H9 (cell line): ENCODE results near the gene PSMC1. TPM values are rescaled to one million over a fixed set of nuclear protein-coding genes. Genes with fewer than 3 reads are reported as not detected.

Experiments
- DNase-seq: peaks from one replicate; pipeline ENCODE4 v3.0.0-alpha.2; 2017
- H2AFZ ChIP-seq: one replicate; pipeline ENCODE4 v1.6.1; 2013; ENCODE audit warnings: mild to moderate bottlenecking, low read length, control low read depth, moderate library complexity
- H2AK5ac ChIP-seq: 2 replicates; pipeline ENCODE4 v1.6.1; 2013; ENCODE audit warnings: low read length, control low read depth, mixed read lengths; ENCODE audit not compliant: insufficient read length
- H2BK120ac ChIP-seq: one replicate; pipeline ENCODE4 v1.6.1; 2013; ENCODE audit warnings: low read depth, mild to moderate bottlenecking, low read length, control low read depth, inconsistent platforms; ENCODE audit not compliant: poor library complexity, severe bottlenecking
- H2BK12ac ChIP-seq: 2 replicates; pipeline ENCODE4 v1.6.1; 2013; ENCODE audit warnings: low read length, control low read depth, mixed read lengths, low read depth; ENCODE audit not compliant: insufficient read length
- H2BK15ac ChIP-seq: 2 replicates; pipeline ENCODE4 v1.6.1; 2013; ENCODE audit warnings: low read depth, low read length, control low read depth
- H2BK20ac ChIP-seq: one replicate; pipeline ENCODE4 v1.6.1; 2013; ENCODE audit warnings: low read depth, mild to moderate bottlenecking, low read length, control low read depth, inconsistent platforms; ENCODE audit not compliant: poor library complexity, severe bottlenecking
- H2BK5ac ChIP-seq: 2 replicates; pipeline ENCODE4 v1.6.1; 2013; ENCODE audit warnings: low read length, control low read depth, mixed read lengths; ENCODE audit not compliant: insufficient read length
- H3K14ac ChIP-seq: 2 replicates; pipeline ENCODE4 v1.6.1; 2013; ENCODE audit warnings: low read length, control low read depth; ENCODE audit not compliant: insufficient read depth
- H3K18ac ChIP-seq: 2 replicates; pipeline ENCODE4 v1.6.1; 2013; ENCODE audit warnings: low read depth, mild to moderate bottlenecking, mixed read lengths, low read length, control low read depth; ENCODE audit not compliant: insufficient read length
- H3K23ac ChIP-seq: 2 replicates; pipeline ENCODE4 v1.6.1; 2013; ENCODE audit warnings: low read length, control low read depth, mixed read lengths, low read depth; ENCODE audit not compliant: insufficient read length
- H3K23me2 ChIP-seq: 2 replicates; pipeline ENCODE4 v1.6.1; 2013; ENCODE audit warnings: low read depth, mild to moderate bottlenecking, mixed read lengths, low read length, control low read depth; ENCODE audit not compliant: insufficient read length, poor library complexity, severe bottlenecking
- H3K27ac ChIP-seq: 2 replicates; pipeline ENCODE4 v1.5.1; 2013; ENCODE audit warnings: low read length, control low read depth, mixed read lengths, low read depth; ENCODE audit not compliant: insufficient read length
- H3K27me3 ChIP-seq: 2 replicates; pipeline ENCODE4 v1.6.1; 2013; ENCODE audit warnings: low read length, control low read depth, inconsistent platforms; ENCODE audit not compliant: insufficient read depth
- H3K4ac ChIP-seq: 2 replicates; pipeline ENCODE4 v1.6.1; 2013; ENCODE audit warnings: low read depth, mild to moderate bottlenecking, control low read depth, inconsistent platforms, low read length, moderate library complexity
- H3K4me1 ChIP-seq: 2 replicates; pipeline ENCODE4 v1.6.1; 2013; ENCODE audit warnings: low read length, control low read depth, inconsistent platforms; ENCODE audit not compliant: insufficient read depth
- H3K4me2 ChIP-seq: 2 replicates; pipeline ENCODE4 v1.6.1; 2013; ENCODE audit warnings: low read length, control low read depth, mixed read lengths; ENCODE audit not compliant: insufficient read length, insufficient read depth
- H3K56ac ChIP-seq: 2 replicates; pipeline ENCODE4 v1.6.1; 2013; ENCODE audit warnings: low read depth, mild to moderate bottlenecking, mixed read lengths, low read length, control low read depth; ENCODE audit not compliant: insufficient read length
- H3K79me1 ChIP-seq: 2 replicates; pipeline ENCODE4 v1.6.1; 2013; ENCODE audit warnings: low read depth, mild to moderate bottlenecking, moderate library complexity, low read length, control low read depth, inconsistent platforms; ENCODE audit not compliant: insufficient read depth, poor library complexity, severe bottlenecking
- H3K79me2 ChIP-seq: 2 replicates; pipeline ENCODE4 v1.6.1; 2013; ENCODE audit warnings: low read length, control low read depth, inconsistent platforms; ENCODE audit not compliant: insufficient read depth
- H3K9ac ChIP-seq: 2 replicates; pipeline ENCODE4 v1.6.1; 2013; ENCODE audit warnings: low read length, control low read depth, mixed read lengths; ENCODE audit not compliant: insufficient read length; ENCODE audit errors: extremely low read depth
- H3K9me3 ChIP-seq: one replicate; pipeline ENCODE4 v1.6.1; 2013; ENCODE audit warnings: low read depth, low read length, inconsistent platforms; ENCODE audit not compliant: control insufficient read depth
- H3T11ph ChIP-seq: one replicate; pipeline ENCODE4 v1.6.1; 2013; ENCODE audit warnings: mild to moderate bottlenecking, low read length, control low read depth, inconsistent platforms
- H4K20me1 ChIP-seq: one replicate; pipeline ENCODE4 v1.6.1; 2013; ENCODE audit not compliant: control insufficient read depth, insufficient read length, insufficient read depth
- H4K5ac ChIP-seq: 2 replicates; pipeline ENCODE4 v1.6.1; 2013; ENCODE audit warnings: low read depth, mild to moderate bottlenecking, mixed read lengths, low read length, control low read depth; ENCODE audit not compliant: insufficient read length
- H4K8ac ChIP-seq: replicated peaks from 2 replicates; pipeline ENCODE4 v1.6.1; 2013; ENCODE audit warnings: low read length, control low read depth, mixed read lengths, low read depth; ENCODE audit not compliant: insufficient read length
- H4K91ac ChIP-seq: 2 replicates; pipeline ENCODE4 v1.6.1; 2013; ENCODE audit warnings: low read depth, mild to moderate bottlenecking, moderate library complexity, mixed read lengths, low read length, control low read depth; ENCODE audit not compliant: insufficient read length
- H3K27ac Mint-ChIP-seq, 3 experiments: 2 replicates in 2 of 3; 3 replicates in 1 of 3; pipeline ENCODE4 v1.8.0; 2020 to 2021; ENCODE audit warnings: mixed read lengths in 3 of 3, mild to moderate bottlenecking in 1 of 3, moderate library complexity in 1 of 3
- H3K27me3 Mint-ChIP-seq: 2 replicates; pipeline ENCODE4 v1.8.0; 2021; ENCODE audit warnings: low read depth, mild to moderate bottlenecking, moderate library complexity, mixed read lengths
- H3K36me3 Mint-ChIP-seq, 3 experiments: 2 replicates in 2 of 3; 3 replicates in 1 of 3; pipeline ENCODE4 v1.8.0; 2020 to 2021; ENCODE audit warnings: low read depth in 3 of 3, mixed read lengths in 3 of 3; ENCODE audit not compliant: insufficient read depth in 1 of 3
- H3K4me1 Mint-ChIP-seq, 2 experiments: 2 replicates each; pipeline ENCODE4 v1.8.0; 2020; ENCODE audit warnings: mixed read lengths in 2 of 2
- H3K4me3 Mint-ChIP-seq, 2 experiments: 2 replicates in 1 of 2; 3 replicates in 1 of 2; pipeline ENCODE4 v1.8.0; 2020 to 2021; ENCODE audit warnings: mild to moderate bottlenecking in 2 of 2, mixed read lengths in 2 of 2, moderate library complexity in 1 of 2
- H3K9me3 Mint-ChIP-seq, 2 experiments: 2 replicates in 1 of 2; 3 replicates in 1 of 2; pipeline ENCODE4 v1.8.0; 2020; ENCODE audit warnings: mild to moderate bottlenecking in 2 of 2, mixed read lengths in 2 of 2, moderate library complexity in 1 of 2
- CTCF ChIP-seq: fragments of 200-600 bp; sonication (generic); conservative IDR thresholded peaks from 3 replicates; pipeline ENCODE4 v1.8.0; 2021; ENCODE audit warnings: antibody characterized with exemption, mild to moderate bottlenecking
- WGBS: extraction: QIAGEN DNeasy Blood & Tissue Kit; methylation state at CpG from one replicate; pipeline ENCODE4 v1.1.7; 2013; ENCODE audit warnings: missing lambda C conversion rate, low lambda C conversion rate, mixed read lengths; ENCODE audit not compliant: insufficient read length; ENCODE audit errors: extremely low coverage; 5-methylcytosine and 5-hydroxymethylcytosine counted together
- total RNA-seq: library from RNA; stranded (reverse); gene quantifications from 2 replicates; pipeline ENCODE4 v1.2.1, GENCODE V29; 2021

PSMC1 gene
- total RNA-seq, 1 experiment from 2014 or later = 113 TPM

- no peaks in the 10 kb centered on the region for H3K9me3 Mint-ChIP-seq
- peak overlapping the region in 2 of 3 experiments; percentile 49 to 85; a peak in 2 of 7 replicates for H3K27ac Mint-ChIP-seq
- Histone ChIP-seq H3K27ac (no peak overlapping the region), H2BK120ac (no peak overlapping the region), H3K18ac (no peak overlapping the region), H3K79me1 (no peaks in the 10 kb centered on the region), H3K79me2 (no peaks in the 10 kb centered on the region), H4K91ac (no peak overlapping the region), H2AK5ac (no peak overlapping the region), H3T11ph (no peak overlapping the region), H3K14ac (no peak overlapping the region), H3K23me2 (no peaks in the 10 kb centered on the region), H2BK15ac (no peak overlapping the region), H2BK5ac (no peak overlapping the region), H3K9me3 (no peaks in the 10 kb centered on the region), H3K4me2 (no peak overlapping the region), H2BK20ac (no peak overlapping the region), H2AFZ (no peak overlapping the region), H3K4me1 (no peaks in the 10 kb centered on the region), H3K56ac (no peak overlapping the region), H4K20me1 (no peaks in the 10 kb centered on the region), H3K27me3 (no peaks in the 10 kb centered on the region), H3K23ac (no peak overlapping the region), H4K5ac (no peak overlapping the region), H3K9ac (no peak overlapping the region), H3K4ac (no peak overlapping the region), H2BK12ac (no peak overlapping the region), H4K8ac (no peak overlapping the region)
- WGBS = no CpG with 5 or more reads among the region's 9 CpGs
- H3K4me3 Mint-ChIP-seq = no peak overlapping the region
- peaks cover 3 to 64% (median 42%) of the 10 kb centered on the region in 3 experiments; a peak in 6 of 7 replicates for H3K36me3 Mint-ChIP-seq
- no peak for TF ChIP-seq CTCF
- DNase-seq = no peak
- H3K27me3 Mint-ChIP-seq = no peaks in the 10 kb centered on the region
- H3K4me1 Mint-ChIP-seq = no peaks in the 10 kb centered on the region
Observed at GRCh38 chr14:90275458-90275814, 19.1 kb downstream of the PSMC1 start.
